ENCODE measurements around the gene CD300LG.

DNA sequence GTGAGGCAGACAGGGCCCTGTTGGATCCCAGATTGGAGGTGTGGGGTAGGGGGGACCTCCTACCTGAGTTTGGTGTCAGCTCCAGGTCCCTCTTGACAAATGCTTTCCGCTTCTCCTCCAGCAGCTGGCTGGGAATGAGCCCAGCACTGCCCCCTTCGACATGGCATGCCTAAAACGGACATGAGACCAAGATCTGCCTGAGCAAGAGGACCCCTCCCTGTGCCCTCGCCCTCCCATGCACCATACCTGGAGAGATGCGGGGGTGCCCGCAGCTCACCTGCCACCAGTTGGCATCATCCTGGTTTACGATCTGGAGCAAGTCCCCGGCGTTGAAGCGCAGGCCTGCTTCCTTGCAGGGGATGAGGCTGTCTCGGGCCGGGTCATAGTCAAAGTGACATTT, 34.2 kb downstream of the CD300LG start:
- TF ChIP-seq EZH2 (IDR thresholded peaks at IDR 0.05; ENCODE audit: low read length), result no peak
- TF ChIP-seq, protein P1, sequence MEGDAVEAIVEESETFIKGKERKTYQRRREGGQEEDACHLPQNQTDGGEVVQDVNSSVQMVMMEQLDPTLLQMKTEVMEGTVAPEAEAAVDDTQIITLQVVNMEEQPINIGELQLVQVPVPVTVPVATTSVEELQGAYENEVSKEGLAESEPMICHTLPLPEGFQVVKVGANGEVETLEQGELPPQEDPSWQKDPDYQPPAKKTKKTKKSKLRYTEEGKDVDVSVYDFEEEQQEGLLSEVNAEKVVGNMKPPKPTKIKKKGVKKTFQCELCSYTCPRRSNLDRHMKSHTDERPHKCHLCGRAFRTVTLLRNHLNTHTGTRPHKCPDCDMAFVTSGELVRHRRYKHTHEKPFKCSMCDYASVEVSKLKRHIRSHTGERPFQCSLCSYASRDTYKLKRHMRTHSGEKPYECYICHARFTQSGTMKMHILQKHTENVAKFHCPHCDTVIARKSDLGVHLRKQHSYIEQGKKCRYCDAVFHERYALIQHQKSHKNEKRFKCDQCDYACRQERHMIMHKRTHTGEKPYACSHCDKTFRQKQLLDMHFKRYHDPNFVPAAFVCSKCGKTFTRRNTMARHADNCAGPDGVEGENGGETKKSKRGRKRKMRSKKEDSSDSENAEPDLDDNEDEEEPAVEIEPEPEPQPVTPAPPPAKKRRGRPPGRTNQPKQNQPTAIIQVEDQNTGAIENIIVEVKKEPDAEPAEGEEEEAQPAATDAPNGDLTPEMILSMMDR (optimal IDR thresholded peaks at IDR 0.05 in 1 of 3, IDR thresholded peaks at IDR 0.05 in 1 of 3, conservative IDR thresholded peaks at IDR 0.05 in 1 of 3; ENCODE audit: extremely low read depth in 1 of 3, insufficient read depth in 2 of 3, low read length in 3 of 3), result no peak
